ENCODE data around the gene PDZD2. TPM values are rescaled to one million over a fixed set of nuclear protein-coding genes. Genes with fewer than 3 reads are reported as not detected.

The PDZD2 gene
- total and polyA plus RNA-seq, 7 donors: 1.2 to 11.7 (median 7.1) TPM

- no peaks in the 10 kb centered on the region for H3K36me3 ChIP-seq
- intact Hi-C loops (cut with DNase I): no loop called here
- no peak overlapping the region for H3K27ac ChIP-seq
- no peak for TF ChIP-seq POLR2AphosphoS5 (IDR thresholded peaks at IDR 0.05)
- TF ChIP-seq EP300 (IDR thresholded peaks at IDR 0.05): no peak
- TF ChIP-seq POLR2A (IDR thresholded peaks at IDR 0.05): no peak
- TF ChIP-seq CTCF (IDR thresholded peaks at IDR 0.05): no peak
- peaks cover 0 to 18% (median 13%) of the 10 kb centered on the region in 4 donors for H3K4me1 ChIP-seq
- H3K9me3 ChIP-seq: no peaks in the 10 kb centered on the region
- no peak overlapping the region for H3K4me3 ChIP-seq
- no peaks in the 10 kb centered on the region for H3K27me3 ChIP-seq
- 61 to 80% methylated on average over 7 of the region's 7 CpGs for WGBS, 2 donors
- no peak for DNase-seq
These were observed 251.1 kb downstream of the PDZD2 start for GRCh38 chr5:31890046-31890445.

- Histone ChIP-seq H3K9me3 (no peaks in the 10 kb centered on the region), H3K4me1 (peaks cover 0 to 15% (median 8%) of the 10 kb centered on the region in 4 donors), H3K27ac (no peak overlapping the region), H3K4me3 (no peak overlapping the region), H3K27me3 (no peaks in the 10 kb centered on the region), H3K36me3 (no peaks in the 10 kb centered on the region)
- no peak for DNase-seq
- intact Hi-C loops (cut with DNase I): no loop called here
- 84 to 88% methylated on average over 6 of the region's 6 CpGs for WGBS, 2 donors
- TF ChIP-seq POLR2AphosphoS5 (IDR thresholded peaks at IDR 0.05) (no peak), POLR2A (IDR thresholded peaks at IDR 0.05) (no peak), EP300 (IDR thresholded peaks at IDR 0.05) (no peak), CTCF (IDR thresholded peaks at IDR 0.05) (no peak)
These were observed 255.2 kb downstream of the PDZD2 start for GRCh38 chr5:31894141-31894540.

- no peak overlapping the region for H3K4me3 ChIP-seq
- intact Hi-C loops (cut with DNase I): no loop called here
- H3K27ac ChIP-seq: no peak overlapping the region
- no peak for TF ChIP-seq POLR2AphosphoS5 (IDR thresholded peaks at IDR 0.05)
- no peak for TF ChIP-seq CTCF (IDR thresholded peaks at IDR 0.05)
- no peak for TF ChIP-seq POLR2A (IDR thresholded peaks at IDR 0.05)
- no peak for TF ChIP-seq EP300 (IDR thresholded peaks at IDR 0.05)
- H3K9me3 ChIP-seq: no peaks in the 10 kb centered on the region
- no peaks in the 10 kb centered on the region for H3K36me3 ChIP-seq
- DNase-seq: no peak
- 67 to 83% methylated on average over 2 of the region's 2 CpGs for WGBS, 2 donors
- H3K27me3 ChIP-seq: no peaks in the 10 kb centered on the region
- peaks cover 0 to 5% (median 0%) of the 10 kb centered on the region in 4 donors for H3K4me1 ChIP-seq
These were observed 256.4 kb downstream of the PDZD2 start for GRCh38 chr5:31895199-31895820.

- H3K27ac ChIP-seq: no peak overlapping the region
These were observed 259.2 kb downstream of the PDZD2 start for GRCh38 chr5:31898036-31898632.

More at GRCh38 chr5:31898036-31898632, 259.2 kb downstream of the PDZD2 start:
- no peaks in the 10 kb centered on the region for H3K36me3 ChIP-seq
- H3K9me3 ChIP-seq: no peaks in the 10 kb centered on the region
- DNase-seq: no peak
- no peak overlapping the region for H3K4me3 ChIP-seq
- no peaks in the 10 kb centered on the region for H3K4me1 ChIP-seq
- intact Hi-C loops (cut with DNase I): no loop called here
- WGBS, 2 donors: 38 to 74% methylated on average over 6 of the region's 6 CpGs
- TF ChIP-seq POLR2A (IDR thresholded peaks at IDR 0.05): no peak
- no peak for TF ChIP-seq EP300 (IDR thresholded peaks at IDR 0.05)
- TF ChIP-seq CTCF (IDR thresholded peaks at IDR 0.05): no peak
- no peak for TF ChIP-seq POLR2AphosphoS5 (IDR thresholded peaks at IDR 0.05)
- H3K27me3 ChIP-seq: no peaks in the 10 kb centered on the region

All from sigmoid colon (tissue), 7 donors.